Upper lobe of left lung (tissue), 6 donors: ENCODE results near the gene SLC30A9. TPM values are rescaled to one million over a fixed set of nuclear protein-coding genes. Genes with fewer than 3 reads are reported as not detected.

ENCODE experiments used
- ATAC-seq, 2 donors: fragments of 200-7000 bp; cut with Tn5 transposase; one replicate each; pipeline ENCODE4 v1.9.1; 2022; ENCODE audit warnings: mild to moderate bottlenecking in 2 of 2, moderate library complexity in 2 of 2; ENCODE audit not compliant: low FRiP score in 2 of 2
- DNase-seq, 2 donors: peaks; one replicate each; pipeline ENCODE4 v3.0.0-alpha.2; 2019 to 2020
- H3K27ac ChIP-seq, 4 donors: fragments of 200-600 bp; sonication (generic); one replicate each; pipeline ENCODE4 v1.5.1; 2016 to 2019
- H3K27me3 ChIP-seq, 4 donors: fragments of 200-600 bp; sonication (generic); one replicate each; pipeline ENCODE4 v1.5.1; 2017 to 2019
- H3K36me3 ChIP-seq, 4 donors: fragments of 200-600 bp; sonication (generic); one replicate each; pipeline ENCODE4 v1.5.1; 2016 to 2019
- H3K4me1 ChIP-seq, 4 donors: fragments of 200-600 bp; sonication (generic); one replicate each; pipeline ENCODE4 v1.5.1; 2018 to 2019
- H3K4me3 ChIP-seq, 4 donors: fragments of 200-600 bp; sonication (generic); one replicate each; pipeline ENCODE4 v1.5.1; 2017 to 2019; ENCODE audit warnings: mild to moderate bottlenecking in 2 of 4, moderate library complexity in 1 of 4
- H3K9me3 ChIP-seq, 4 donors: fragments of 200-600 bp; sonication (generic); one replicate each; pipeline ENCODE4 v1.5.1; 2018 to 2019
- CTCF ChIP-seq, 6 experiments: fragments of 450-650 bp in 4 of 6; fragments of 200-600 bp in 2 of 6; sonication (generic) in 2 of 6; IDR thresholded peaks; one replicate each; pipeline ENCODE4 v1.5.1; 2016 to 2019; ENCODE audit warnings: antibody characterized with exemption in 6 of 6
- EP300 ChIP-seq, 4 donors: sonication (generic); formaldehyde crosslinking; IDR thresholded peaks; one replicate each; pipeline ENCODE4 v1.5.1; 2017; ENCODE audit warnings: antibody characterized with exemption in 4 of 4, control low read depth in 2 of 4
- POLR2A ChIP-seq, 4 donors: fragments of 450-650 bp; IDR thresholded peaks; one replicate each; pipeline ENCODE4 v1.5.1; 2016 to 2017; ENCODE audit warnings: antibody characterized with exemption in 4 of 4, mild to moderate bottlenecking in 2 of 4
- POLR2AphosphoS5 ChIP-seq, 2 donors: sonication (generic); formaldehyde crosslinking; IDR thresholded peaks; one replicate each; pipeline ENCODE4 v1.5.1; 2017; ENCODE audit warnings: antibody characterized with exemption in 2 of 2
- WGBS, 2 donors: methylation state at CpG; one replicate each; pipeline ENCODE4 v1.1.5; 2017 to 2018; 5-methylcytosine and 5-hydroxymethylcytosine counted together
- total RNA-seq, 6 donors: library from RNA; depleted of rRNA in 4 of 6; stranded (reverse); fragments of >200 nt in 4 of 6; gene quantifications; one replicate each; pipeline versions ENCODE4 v1.1.0 to v1.2.1, GENCODE V29; 2016 to 2021
- donor health status: DM: no; HTN: no; CAD: no; lungs with moderate emphysema.
- donor health status: DM: no; HTN: yes; CAD: no; lungs with severe emphysema.

Gene SLC30A9
- 10 to 100 TPM; 21.6 to 66.9 (median 45.1) TPM for total RNA-seq

- TF ChIP-seq CTCF (IDR thresholded peaks at IDR 0.05) (peak; percentile 31 to 86 (median 62)), POLR2A (IDR thresholded peaks at IDR 0.05) (peak in 3 of 4 donors; percentile 69 to 91 (median 89)), EP300 (IDR thresholded peaks at IDR 0.05) (peak in 1 of 4 donors; percentile 52), POLR2AphosphoS5 (IDR thresholded peaks at IDR 0.05) (peak; percentile 97)
- H3K27me3 ChIP-seq, result no peaks in the 10 kb centered on the region
- peak within 1 kb of the TSS; percentile 81 to 93 (median 84) for H3K27ac ChIP-seq
- peaks cover 17 to 29% (median 27%) of the 10 kb centered on the region in 4 donors for H3K4me1 ChIP-seq
- no peaks in the 10 kb centered on the region for H3K36me3 ChIP-seq
- H3K9me3 ChIP-seq, result no peaks in the 10 kb centered on the region
- peak; percentile 94 to 97 for DNase-seq
- WGBS, 2 donors, result 0 to 3% methylated on average over 15 to 42 of the region's 64 CpGs
- peak; percentile 98 to 100 for ATAC-seq
- H3K4me3 ChIP-seq, result peak within 1 kb of the TSS; percentile 71 to 96 (median 78)
Measured at GRCh38 chr4:41990365-41991111, at the start of gene SLC30A9. TSS of gene SLC30A9 (plus strand) at chr4:41990530. CDS start at chr4:41990652, 122 bp downstream.

DNA sequence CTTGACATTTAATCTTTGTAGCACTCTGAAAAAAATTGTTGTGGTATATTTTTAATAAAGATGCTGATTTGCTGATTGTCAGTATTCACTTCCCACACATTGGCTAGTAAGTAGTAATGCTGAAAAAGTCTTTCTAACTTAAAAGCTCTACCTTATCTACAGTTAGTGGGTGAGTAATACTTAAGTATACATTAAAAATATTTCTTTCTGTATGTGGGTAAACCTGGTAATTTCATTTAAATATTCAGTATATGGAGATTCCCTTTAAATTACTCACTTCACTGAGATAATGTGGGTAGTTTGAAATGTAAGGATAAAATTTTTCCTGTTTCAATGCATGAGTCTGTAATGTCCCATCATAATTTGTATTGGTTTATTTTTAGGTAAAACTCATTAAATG is 49.5 kb upstream of the SLC30A9 start:
- Histone ChIP-seq H3K4me3 (no peak overlapping the region), H3K4me1 (peaks cover 18 to 29% (median 26%) of the 10 kb centered on the region in 4 donors), H3K27me3 (no peaks in the 10 kb centered on the region), H3K27ac (no peak overlapping the region), H3K9me3 (no peaks in the 10 kb centered on the region), H3K36me3 (peaks cover 0 to 60% (median 14%) of the 10 kb centered on the region in 4 donors)
- no peak for DNase-seq
- TF ChIP-seq POLR2AphosphoS5 (IDR thresholded peaks at IDR 0.05), result no peak
- ATAC-seq, result no peak

DNA sequence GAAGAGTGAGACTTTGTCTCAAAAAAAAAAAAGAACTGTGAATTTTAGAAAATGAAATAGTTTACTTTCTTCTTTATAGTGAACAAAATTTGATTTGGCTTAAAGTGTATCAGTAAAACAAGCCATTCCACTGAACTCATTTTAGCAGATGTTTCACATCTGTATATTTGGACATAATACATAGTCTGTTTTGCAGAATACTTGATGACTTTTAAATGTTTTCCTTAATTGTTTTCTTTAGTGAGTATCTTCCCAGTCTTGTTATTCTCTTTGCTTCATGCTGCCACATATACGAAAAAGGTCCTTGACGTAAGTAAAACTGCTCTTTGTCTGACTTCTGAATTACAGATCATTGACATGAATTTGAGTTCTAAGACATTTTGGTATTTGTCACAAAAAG is 46.8 kb upstream of the SLC30A9 start:
- no peak overlapping the region for H3K27ac ChIP-seq
- 81 to 94% methylated on average over 2 of the region's 2 CpGs for WGBS, 2 donors
- H3K36me3 ChIP-seq, result peaks cover 0 to 75% (median 17%) of the 10 kb centered on the region in 4 donors
- H3K4me1 ChIP-seq, result peaks cover under 1 to 10% (median 6%) of the 10 kb centered on the region in 4 donors
- H3K27me3 ChIP-seq, result no peaks in the 10 kb centered on the region
- DNase-seq (no peak), ATAC-seq (no peak)
- no peak overlapping the region for H3K4me3 ChIP-seq
- no peaks in the 10 kb centered on the region for H3K9me3 ChIP-seq
- TF ChIP-seq CTCF (IDR thresholded peaks at IDR 0.05) (no peak), POLR2AphosphoS5 (IDR thresholded peaks at IDR 0.05) (no peak), POLR2A (IDR thresholded peaks at IDR 0.05) (no peak), EP300 (IDR thresholded peaks at IDR 0.05) (no peak)

GRCh38 chr4:41944089-41944488 is 46.2 kb upstream of the SLC30A9 start:
- H3K4me1 ChIP-seq, result peaks cover 0 to 5% (median 2%) of the 10 kb centered on the region in 4 donors
- H3K9me3 ChIP-seq, result no peaks in the 10 kb centered on the region
- peaks cover under 1 to 79% (median 17%) of the 10 kb centered on the region in 4 donors for H3K36me3 ChIP-seq
- TF ChIP-seq POLR2AphosphoS5 (IDR thresholded peaks at IDR 0.05) (no peak), CTCF (IDR thresholded peaks at IDR 0.05) (no peak), POLR2A (IDR thresholded peaks at IDR 0.05) (no peak), EP300 (IDR thresholded peaks at IDR 0.05) (no peak)
- DNase-seq, result no peak
- H3K27me3 ChIP-seq, result no peaks in the 10 kb centered on the region
- ATAC-seq, result no peak
- no peak overlapping the region for H3K4me3 ChIP-seq
- H3K27ac ChIP-seq, result no peak overlapping the region

GRCh38 chr4:41949531-41949930 is 40.8 kb upstream of the SLC30A9 start:
- H3K27me3 ChIP-seq, result no peaks in the 10 kb centered on the region
- ATAC-seq (no peak), DNase-seq (no peak)
- H3K4me1 ChIP-seq, result no peaks in the 10 kb centered on the region
- peaks cover 10 to 82% (median 30%) of the 10 kb centered on the region in 4 donors for H3K36me3 ChIP-seq
- H3K27ac ChIP-seq, result no peak overlapping the region
- WGBS, 2 donors, result 80 to 81% methylated on average over 3 of the region's 3 CpGs
- H3K4me3 ChIP-seq, result no peak overlapping the region
- TF ChIP-seq POLR2A (IDR thresholded peaks at IDR 0.05), result no peak
- TF ChIP-seq CTCF (IDR thresholded peaks at IDR 0.05), result no peak
- no peak for TF ChIP-seq POLR2AphosphoS5 (IDR thresholded peaks at IDR 0.05)
- no peak for TF ChIP-seq EP300 (IDR thresholded peaks at IDR 0.05)
- H3K9me3 ChIP-seq, result no peaks in the 10 kb centered on the region
